ENCODE data around the gene LRFN4.

DNA sequence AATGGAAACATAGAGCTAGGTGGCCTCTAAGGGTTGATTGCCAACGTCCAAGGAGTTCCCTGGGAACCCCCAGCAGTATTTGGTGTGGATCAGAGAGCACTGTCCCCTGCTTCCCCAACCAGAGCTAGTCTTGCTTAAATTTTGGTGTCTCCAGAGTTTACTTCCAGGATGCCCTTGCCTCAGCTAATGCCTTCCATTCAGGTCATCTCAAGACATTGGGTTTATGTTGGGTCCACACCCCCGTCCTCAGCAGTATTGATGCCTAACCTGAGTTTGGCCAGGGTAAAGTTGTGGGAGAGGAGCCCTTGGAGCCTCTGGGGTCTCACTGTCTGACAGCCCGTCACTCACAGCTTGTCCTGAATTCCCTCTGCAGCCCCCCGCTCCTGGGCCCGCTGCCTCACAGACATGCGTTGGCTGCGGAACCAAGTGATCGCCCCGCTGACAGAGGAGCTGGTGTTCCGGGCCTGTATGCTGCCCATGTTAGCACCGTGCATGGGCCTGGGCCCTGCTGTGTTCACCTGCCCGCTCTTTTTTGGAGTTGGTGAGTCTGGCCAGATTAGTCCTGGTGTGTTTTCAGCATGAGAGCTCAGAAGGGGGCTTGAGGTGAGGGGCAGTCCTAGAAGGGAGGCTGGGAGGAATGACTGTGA, 12.2 kb upstream of the LRFN4 start:
- TF ChIP-seq, protein P1, sequence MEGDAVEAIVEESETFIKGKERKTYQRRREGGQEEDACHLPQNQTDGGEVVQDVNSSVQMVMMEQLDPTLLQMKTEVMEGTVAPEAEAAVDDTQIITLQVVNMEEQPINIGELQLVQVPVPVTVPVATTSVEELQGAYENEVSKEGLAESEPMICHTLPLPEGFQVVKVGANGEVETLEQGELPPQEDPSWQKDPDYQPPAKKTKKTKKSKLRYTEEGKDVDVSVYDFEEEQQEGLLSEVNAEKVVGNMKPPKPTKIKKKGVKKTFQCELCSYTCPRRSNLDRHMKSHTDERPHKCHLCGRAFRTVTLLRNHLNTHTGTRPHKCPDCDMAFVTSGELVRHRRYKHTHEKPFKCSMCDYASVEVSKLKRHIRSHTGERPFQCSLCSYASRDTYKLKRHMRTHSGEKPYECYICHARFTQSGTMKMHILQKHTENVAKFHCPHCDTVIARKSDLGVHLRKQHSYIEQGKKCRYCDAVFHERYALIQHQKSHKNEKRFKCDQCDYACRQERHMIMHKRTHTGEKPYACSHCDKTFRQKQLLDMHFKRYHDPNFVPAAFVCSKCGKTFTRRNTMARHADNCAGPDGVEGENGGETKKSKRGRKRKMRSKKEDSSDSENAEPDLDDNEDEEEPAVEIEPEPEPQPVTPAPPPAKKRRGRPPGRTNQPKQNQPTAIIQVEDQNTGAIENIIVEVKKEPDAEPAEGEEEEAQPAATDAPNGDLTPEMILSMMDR (CRISPR knock-in tag; IDR thresholded peaks at IDR 0.05), result no peak
- TF ChIP-seq, protein P2, sequence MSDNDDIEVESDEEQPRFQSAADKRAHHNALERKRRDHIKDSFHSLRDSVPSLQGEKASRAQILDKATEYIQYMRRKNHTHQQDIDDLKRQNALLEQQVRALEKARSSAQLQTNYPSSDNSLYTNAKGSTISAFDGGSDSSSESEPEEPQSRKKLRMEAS (IDR thresholded peaks at IDR 0.05), result no peak
